Smooth muscle cell (in vitro differentiated cells): Measurements from ENCODE around the gene CDH4. TPM values are rescaled to one million over a fixed set of nuclear protein-coding genes. Genes with fewer than 3 reads are reported as not detected.

Experiments
- DNase-seq: peaks from one replicate; lab custom pipeline; 2025; ENCODE audit not compliant: unreplicated experiment; lab: John Stamatoyannopoulos, UW
- H2AFZ ChIP-seq: fragments of 200-600 bp; sonication (generic); 2 replicates; pipeline ENCODE4 v1.6.0; 2016; ENCODE audit warnings: antibody characterized with exemption, low read depth, mild to moderate bottlenecking
- H3F3A ChIP-seq: fragments of 200-600 bp; sonication (generic); 2 replicates; pipeline ENCODE4 v1.6.0; 2017; ENCODE audit warnings: antibody characterized with exemption, low read depth
- H3K27ac ChIP-seq: fragments of 200-600 bp; sonication (generic); 2 replicates; pipeline ENCODE4 v1.5.1; 2016; ENCODE audit warnings: low read depth, mild to moderate bottlenecking
- H3K27me3 ChIP-seq: fragments of 200-600 bp; sonication (generic); 2 replicates; pipeline ENCODE4 v1.6.1; 2016; ENCODE audit warnings: low read depth, mild to moderate bottlenecking
- H3K36me3 ChIP-seq: fragments of 200-600 bp; sonication (generic); 2 replicates; pipeline ENCODE4 v1.5.1; 2016; ENCODE audit warnings: low read depth
- H3K4me1 ChIP-seq: fragments of 200-600 bp; sonication (generic); 2 replicates; pipeline ENCODE4 v1.5.1; 2016; ENCODE audit warnings: low read depth
- H3K4me2 ChIP-seq: fragments of 200-600 bp; sonication (generic); 2 replicates; pipeline ENCODE4 v1.6.0; 2016; ENCODE audit warnings: mild to moderate bottlenecking
- H3K4me3 ChIP-seq: fragments of 200-600 bp; sonication (generic); 2 replicates; pipeline ENCODE4 v1.5.1; 2016; ENCODE audit warnings: mild to moderate bottlenecking
- H3K79me2 ChIP-seq: fragments of 200-600 bp; sonication (generic); 2 replicates; pipeline ENCODE4 v1.6.0; 2016; ENCODE audit warnings: low read depth, mild to moderate bottlenecking
- H3K9ac ChIP-seq: fragments of 200-600 bp; sonication (generic); 2 replicates; pipeline ENCODE4 v1.6.0; 2016; ENCODE audit warnings: low read depth
- H3K9me3 ChIP-seq: fragments of 200-600 bp; sonication (generic); replicated peaks from 2 replicates; pipeline ENCODE4 v1.5.1; 2016; ENCODE audit warnings: low read depth
- H4K20me1 ChIP-seq: fragments of 200-600 bp; sonication (generic); 2 replicates; pipeline ENCODE4 v1.6.0; 2016; ENCODE audit warnings: low read depth
- WGBS: methylation state at CpG from one replicate; pipeline ENCODE4 v1.1.7; 2016; ENCODE audit warnings: low lambda C conversion rate; 5-methylcytosine and 5-hydroxymethylcytosine counted together
- polyA plus RNA-seq: library from polyadenylated mRNA; unstranded; fragments of >200 nt; fragmentation: Nextera tagmentation; extraction: Ambion mirVana; gene quantifications from 2 replicates; pipeline ENCODE4 v1.2.1, GENCODE V29; 2016
- total RNA-seq: library from RNA; depleted of rRNA; stranded (reverse); fragments of >200 nt; gene quantifications from 2 replicates; pipeline ENCODE4 v1.2.3, GENCODE V29; 2014
- TF ChIP-seq, protein P1 (sequence below): fragments of 200-600 bp; sonication (generic); IDR thresholded peaks from 2 replicates; pipeline ENCODE4 v1.5.1; 2017; ENCODE audit warnings: borderline replicate concordance, mild to moderate bottlenecking, antibody characterized with exemption; ENCODE audit not compliant: insufficient read depth, poor library complexity, severe bottlenecking

CDH4 gene
- total and polyA plus RNA-seq, 2 experiments from 2014 or later: 0.03 to 0.04 TPM

DNA sequence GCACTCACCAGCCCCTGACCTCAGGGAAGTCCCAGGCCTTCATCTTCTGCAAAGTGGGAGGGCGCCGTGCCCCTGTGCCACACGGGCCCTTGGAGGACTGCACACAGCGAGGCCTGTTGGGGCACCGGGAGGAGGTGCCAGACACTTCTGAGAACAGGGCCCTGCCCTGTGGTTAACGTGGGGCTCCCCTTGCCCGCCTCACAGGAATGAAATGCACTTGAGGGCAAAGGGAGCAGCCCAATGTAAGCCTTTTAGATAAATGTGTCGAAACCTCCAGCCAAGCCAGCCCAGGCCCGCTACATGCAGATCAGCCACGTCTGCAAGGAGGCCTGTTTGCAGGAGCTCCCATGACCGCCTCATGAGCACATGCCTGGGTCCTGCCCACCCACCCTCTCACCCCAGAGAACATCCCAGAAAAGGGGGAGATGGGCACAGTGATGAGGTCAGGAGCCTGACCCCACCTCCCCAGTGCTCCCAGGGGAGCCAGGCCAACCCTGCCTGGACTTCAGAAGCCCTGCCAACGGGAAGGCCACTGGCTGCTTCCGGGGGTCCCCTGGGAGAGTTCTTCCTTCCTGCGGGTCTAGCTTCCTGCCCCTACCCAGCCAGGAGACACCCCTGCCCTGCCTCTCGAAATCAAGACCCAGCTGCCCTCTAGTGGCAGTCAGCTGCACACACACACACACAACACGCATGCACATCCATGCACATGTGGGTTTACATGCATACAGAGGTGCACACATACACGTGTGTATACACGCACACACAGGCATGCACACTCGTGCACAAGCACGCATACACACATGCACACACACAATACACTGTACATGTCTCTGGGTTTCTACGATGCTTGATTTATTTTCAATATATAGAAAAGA, 634.9 kb downstream of the CDH4 start:
- H2AFZ ChIP-seq: no peak overlapping the region
- H3K9ac ChIP-seq: no peak overlapping the region
- no peak overlapping the region for H3K4me2 ChIP-seq
- H3K4me1 ChIP-seq: no peaks in the 10 kb centered on the region
- TF ChIP-seq, protein P1, sequence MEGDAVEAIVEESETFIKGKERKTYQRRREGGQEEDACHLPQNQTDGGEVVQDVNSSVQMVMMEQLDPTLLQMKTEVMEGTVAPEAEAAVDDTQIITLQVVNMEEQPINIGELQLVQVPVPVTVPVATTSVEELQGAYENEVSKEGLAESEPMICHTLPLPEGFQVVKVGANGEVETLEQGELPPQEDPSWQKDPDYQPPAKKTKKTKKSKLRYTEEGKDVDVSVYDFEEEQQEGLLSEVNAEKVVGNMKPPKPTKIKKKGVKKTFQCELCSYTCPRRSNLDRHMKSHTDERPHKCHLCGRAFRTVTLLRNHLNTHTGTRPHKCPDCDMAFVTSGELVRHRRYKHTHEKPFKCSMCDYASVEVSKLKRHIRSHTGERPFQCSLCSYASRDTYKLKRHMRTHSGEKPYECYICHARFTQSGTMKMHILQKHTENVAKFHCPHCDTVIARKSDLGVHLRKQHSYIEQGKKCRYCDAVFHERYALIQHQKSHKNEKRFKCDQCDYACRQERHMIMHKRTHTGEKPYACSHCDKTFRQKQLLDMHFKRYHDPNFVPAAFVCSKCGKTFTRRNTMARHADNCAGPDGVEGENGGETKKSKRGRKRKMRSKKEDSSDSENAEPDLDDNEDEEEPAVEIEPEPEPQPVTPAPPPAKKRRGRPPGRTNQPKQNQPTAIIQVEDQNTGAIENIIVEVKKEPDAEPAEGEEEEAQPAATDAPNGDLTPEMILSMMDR: peak; percentile 76
- H3F3A ChIP-seq: no peaks in the 10 kb centered on the region
- no peak overlapping the region for H3K4me3 ChIP-seq
- H3K27ac ChIP-seq: no peak overlapping the region
- 59% methylated on average over 20 of the region's 21 CpGs for WGBS
- no peaks in the 10 kb centered on the region for H3K36me3 ChIP-seq
- H3K79me2 ChIP-seq: no peaks in the 10 kb centered on the region
- no peaks in the 10 kb centered on the region for H3K27me3 ChIP-seq
- H4K20me1 ChIP-seq: no peaks in the 10 kb centered on the region
- DNase-seq: no peak
- no peaks in the 10 kb centered on the region for H3K9me3 ChIP-seq

DNA sequence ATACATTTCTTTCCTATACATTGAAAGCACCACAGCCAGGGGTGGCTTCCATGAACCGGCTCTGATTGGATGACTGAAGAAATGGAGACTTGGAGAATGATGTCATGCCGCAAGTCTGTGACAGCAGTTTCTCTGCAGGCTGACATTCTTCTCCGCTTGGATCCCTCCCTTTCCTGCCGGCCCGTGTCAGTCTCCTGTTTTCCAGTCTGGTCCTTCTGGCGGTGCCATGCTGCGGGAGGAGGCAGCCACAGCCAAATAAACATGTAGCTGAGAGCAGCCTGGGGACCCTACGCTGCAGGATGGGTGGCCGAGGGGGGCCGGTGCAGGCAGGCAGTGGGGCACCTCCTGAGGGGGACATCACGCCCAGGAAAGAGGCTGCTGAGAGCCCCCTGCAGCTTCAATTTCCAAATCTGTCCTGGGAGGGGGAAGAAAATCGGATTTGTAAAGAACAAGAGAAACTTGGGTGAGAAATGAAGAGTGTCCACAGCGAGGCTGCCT, 635.6 kb downstream of the CDH4 start:
- no peaks in the 10 kb centered on the region for H3F3A ChIP-seq
- H3K9me3 ChIP-seq: no peaks in the 10 kb centered on the region
- no peaks in the 10 kb centered on the region for H3K27me3 ChIP-seq
- no peak overlapping the region for H2AFZ ChIP-seq
- TF ChIP-seq, protein P1: no peak
- no peaks in the 10 kb centered on the region for H3K79me2 ChIP-seq
- 65% methylated on average over 13 of the region's 13 CpGs for WGBS
- H3K9ac ChIP-seq: no peak overlapping the region
- H3K4me1 ChIP-seq: no peaks in the 10 kb centered on the region
- no peak overlapping the region for H3K4me3 ChIP-seq
- no peak for DNase-seq
- H4K20me1 ChIP-seq: no peaks in the 10 kb centered on the region
- H3K27ac ChIP-seq: no peak overlapping the region
- no peak overlapping the region for H3K4me2 ChIP-seq
- H3K36me3 ChIP-seq: no peaks in the 10 kb centered on the region

DNA sequence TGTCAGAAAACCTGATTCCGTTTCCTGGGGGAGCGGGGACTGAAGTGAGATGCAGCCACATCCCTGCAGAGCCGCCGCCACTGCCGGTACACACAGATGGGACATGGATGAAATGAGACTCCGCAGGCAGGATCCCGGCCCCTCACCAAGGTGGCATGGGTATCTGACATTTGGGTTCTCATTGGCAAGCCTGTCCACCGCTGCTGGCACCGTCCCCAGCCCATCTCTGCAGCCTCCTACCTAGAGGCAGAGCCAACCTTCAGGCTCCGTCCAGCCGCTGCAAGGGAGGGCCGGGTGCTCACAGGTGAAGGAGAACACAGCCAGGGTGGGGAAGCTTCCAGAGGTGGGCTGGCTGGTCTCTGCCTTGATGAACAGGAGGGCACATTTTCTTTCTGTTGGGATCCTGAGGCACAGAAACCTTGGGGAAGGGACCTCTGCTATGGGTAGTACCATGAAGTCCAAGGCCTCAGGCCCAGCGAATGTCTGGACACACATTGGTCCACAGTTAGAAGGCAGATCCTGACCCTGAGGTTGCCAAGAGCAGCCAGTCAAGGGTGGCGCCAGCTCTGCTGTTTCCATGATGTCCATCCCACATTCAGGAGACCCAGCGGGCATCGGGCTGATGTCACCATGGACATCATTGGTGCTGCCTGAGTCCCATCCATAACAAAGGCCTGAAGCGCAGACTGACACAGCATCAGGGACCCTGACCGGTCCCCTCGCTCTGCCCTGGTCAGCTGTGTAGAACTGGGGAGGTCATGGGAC, 636.2 kb downstream of the CDH4 start:
- Histone ChIP-seq H3K27me3 (no peaks in the 10 kb centered on the region), H3K4me1 (no peaks in the 10 kb centered on the region), H3K4me2 (no peak overlapping the region), H3K36me3 (no peaks in the 10 kb centered on the region), H3K4me3 (no peak overlapping the region), H2AFZ (no peak overlapping the region), H3K9ac (no peak overlapping the region), H3K79me2 (no peaks in the 10 kb centered on the region), H3K9me3 (no peaks in the 10 kb centered on the region), H3K27ac (no peak overlapping the region), H4K20me1 (no peaks in the 10 kb centered on the region), H3F3A (no peaks in the 10 kb centered on the region)
- no peak for DNase-seq
- 92% methylated on average over 19 of the region's 19 CpGs for WGBS
- TF ChIP-seq, protein P1: no peak
